HG02852 (cell line): ENCODE results near the gene CELF2.

Experiments
- ATAC-seq: cut with Tn5 transposase; IDR thresholded peaks from one replicate; pipeline ENCODE4 v1.9.1; 2021; ENCODE audit warnings: mild to moderate bottlenecking, moderate library complexity; ENCODE audit not compliant: unreplicated experiment

CELF2 gene

GRCh38 chr10:11215471-11215870 is 197.8 kb downstream of the CELF2 start:
- ATAC-seq: no peak

GRCh38 chr10:11217521-11217920 is 199.8 kb downstream of the CELF2 start:
- ATAC-seq: no peak

GRCh38 chr10:11218395-11218794 is 200.7 kb downstream of the CELF2 start:
- ATAC-seq: no peak

- no peak for ATAC-seq
These were observed 201.8 kb downstream of the CELF2 start for GRCh38 chr10:11219431-11219830.

- no peak for ATAC-seq
These were observed 205.4 kb downstream of the CELF2 start for GRCh38 chr10:11223081-11223480.

- ATAC-seq: no peak
These were observed 206.0 kb downstream of the CELF2 start for GRCh38 chr10:11223507-11224140.

GRCh38 chr10:11224321-11224720 is 206.6 kb downstream of the CELF2 start:
- ATAC-seq: no peak

- no peak for ATAC-seq
These were observed 207.2 kb downstream of the CELF2 start for GRCh38 chr10:11224792-11225416.

GRCh38 chr10:11225935-11226334 is 208.3 kb downstream of the CELF2 start:
- ATAC-seq: peak; percentile 34

GRCh38 chr10:11227103-11227502 is 209.4 kb downstream of the CELF2 start:
- peak; percentile 43 for ATAC-seq

GRCh38 chr10:11229893-11230292 is 212.2 kb downstream of the CELF2 start:
- no peak for ATAC-seq

GRCh38 chr10:11230498-11231167 is 213.0 kb downstream of the CELF2 start:
- no peak for ATAC-seq

GRCh38 chr10:11231285-11231684 is 213.6 kb downstream of the CELF2 start:
- ATAC-seq: no peak

GRCh38 chr10:11232222-11232961 is 214.7 kb downstream of the CELF2 start:
- ATAC-seq: no peak

- no peak for ATAC-seq
These were observed 217.3 kb downstream of the CELF2 start for GRCh38 chr10:11234857-11235531.

GRCh38 chr10:11235771-11236170 is 218.1 kb downstream of the CELF2 start:
- no peak for ATAC-seq

- peak; percentile 71 for ATAC-seq
These were observed 218.6 kb downstream of the CELF2 start for GRCh38 chr10:11236234-11236633.

GRCh38 chr10:11237571-11237970 is 219.9 kb downstream of the CELF2 start:
- peak; percentile 28 for ATAC-seq

GRCh38 chr10:11238893-11239292 is 221.2 kb downstream of the CELF2 start:
- no peak for ATAC-seq

GRCh38 chr10:11240641-11241040 is 223.0 kb downstream of the CELF2 start:
- no peak for ATAC-seq
